A549 (cell line): ENCODE results near the gene C14orf119.

Source experiments
- CEBPB ChIP-seq, 2 experiments: fragments of >200 bp in 1 of 2; sonication (Bioruptor Twin) in 1 of 2; formaldehyde crosslinking in 1 of 2; IDR thresholded peaks; 2 replicates each; pipeline ENCODE4 v1.6.1; 2012 to 2016
- EHMT2 ChIP-seq: fragments of 200-600 bp; sonication (generic); IDR thresholded peaks from 2 replicates; pipeline ENCODE4 v1.6.1; 2016; ENCODE audit warnings: antibody characterized with exemption, low read depth, mild to moderate bottlenecking, moderate library complexity
- EP300 ChIP-seq, 2 experiments: fragments of >200 bp; sonication (Bioruptor Twin); formaldehyde crosslinking; IDR thresholded peaks; 2 replicates in 1 of 2; 3 replicates in 1 of 2; pipeline ENCODE4 v1.6.1; 2016 to 2017
- HEYL ChIP-seq: fragments of 250-450 bp; sonication (Bioruptor Pico); IDR thresholded peaks from 2 replicates; pipeline ENCODE4 v1.8.0; 2021; ENCODE audit warnings: mild to moderate bottlenecking, moderate library complexity
- MAFK ChIP-seq: fragments of 450-650 bp; IDR thresholded peaks from 2 replicates; pipeline ENCODE4 v1.6.1; 2014; ENCODE audit not compliant: partially characterized antibody
- MYC ChIP-seq: IDR thresholded peaks from 2 replicates; pipeline ENCODE4 v1.6.1; 2012; ENCODE audit warnings: mild to moderate bottlenecking, inconsistent platforms, low read length, improper control_type of control experiment, borderline replicate concordance
- NFE2L2 ChIP-seq: fragments of 150-350 bp; conservative IDR thresholded peaks from 2 replicates; pipeline ENCODE4 v1.6.1; 2014; ENCODE audit warnings: low read length
- POLR2A ChIP-seq: IDR thresholded peaks from 2 replicates; pipeline ENCODE4 v1.6.1; 2012; ENCODE audit warnings: mild to moderate bottlenecking, low read length
- POLR2AphosphoS2 ChIP-seq: conservative IDR thresholded peaks from 2 replicates; pipeline ENCODE4 v1.6.1; 2012; ENCODE audit warnings: low read length, improper control_type of control experiment, inconsistent platforms
- RAD21 ChIP-seq, 2 experiments: fragments of >200 bp in 1 of 2; sonication (Bioruptor Twin) in 1 of 2; formaldehyde crosslinking in 1 of 2; IDR thresholded peaks in 1 of 2; conservative IDR thresholded peaks in 1 of 2; 2 replicates in 1 of 2; 3 replicates in 1 of 2; pipeline ENCODE4 v1.6.1; 2012 to 2018; ENCODE audit warnings: inconsistent platforms in 1 of 2
- RCOR1 ChIP-seq: fragments of 150-350 bp; IDR thresholded peaks from 2 replicates; pipeline ENCODE4 v1.6.1; 2014; ENCODE audit warnings: antibody characterized with exemption, low read length, low read depth
- TP53 ChIP-seq: fragments of 250-450 bp; sonication (Bioruptor Pico); IDR thresholded peaks from 2 replicates; pipeline ENCODE4 v1.5.0; 2021; ENCODE audit warnings: mild to moderate bottlenecking, moderate library complexity
- TF ChIP-seq, protein P1 (sequence below): fragments of >200 bp; sonication (Bioruptor Twin); formaldehyde crosslinking; IDR thresholded peaks from 3 replicates; pipeline ENCODE4 v1.5.1; 2016
- TF ChIP-seq, protein P2 (sequence below): fragments of 200-600 bp; sonication (generic); IDR thresholded peaks from 2 replicates; pipeline ENCODE4 v1.6.1; 2016; ENCODE audit warnings: antibody characterized with exemption, mild to moderate bottlenecking, moderate library complexity

DNA sequence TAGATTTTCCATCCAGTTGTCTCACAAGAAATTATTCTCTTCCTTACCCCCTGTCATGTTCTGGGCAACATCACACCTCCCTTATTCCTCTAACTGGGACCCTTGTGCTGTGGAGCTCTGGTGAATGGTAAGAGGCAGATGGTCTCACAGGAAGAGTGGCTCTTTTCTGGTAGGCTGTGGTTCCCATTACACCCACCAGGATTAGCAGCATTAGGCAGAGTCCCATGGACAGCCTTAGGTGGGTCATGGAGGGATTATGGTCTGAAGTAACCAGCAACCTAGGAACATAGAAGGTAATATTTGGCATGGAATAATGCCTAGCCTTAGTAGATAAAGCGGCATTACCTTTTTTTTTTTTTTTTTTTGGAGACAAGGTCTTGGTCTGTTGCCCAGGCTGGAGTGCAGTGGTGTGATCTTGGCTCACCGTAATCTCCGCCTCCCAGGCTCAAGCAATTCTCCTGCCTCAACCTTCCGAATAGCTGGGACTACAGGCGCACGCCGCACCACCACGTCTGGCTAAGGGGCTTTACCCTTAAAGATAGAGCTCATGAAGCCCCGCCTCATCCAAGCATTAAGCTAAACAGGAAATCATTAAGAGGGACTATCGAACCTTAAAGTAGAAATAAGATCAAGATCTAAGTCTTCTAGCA is 4.0 kb downstream of the C14orf119 start:
- TF ChIP-seq MAFK: no peak
- TF ChIP-seq, protein P1, sequence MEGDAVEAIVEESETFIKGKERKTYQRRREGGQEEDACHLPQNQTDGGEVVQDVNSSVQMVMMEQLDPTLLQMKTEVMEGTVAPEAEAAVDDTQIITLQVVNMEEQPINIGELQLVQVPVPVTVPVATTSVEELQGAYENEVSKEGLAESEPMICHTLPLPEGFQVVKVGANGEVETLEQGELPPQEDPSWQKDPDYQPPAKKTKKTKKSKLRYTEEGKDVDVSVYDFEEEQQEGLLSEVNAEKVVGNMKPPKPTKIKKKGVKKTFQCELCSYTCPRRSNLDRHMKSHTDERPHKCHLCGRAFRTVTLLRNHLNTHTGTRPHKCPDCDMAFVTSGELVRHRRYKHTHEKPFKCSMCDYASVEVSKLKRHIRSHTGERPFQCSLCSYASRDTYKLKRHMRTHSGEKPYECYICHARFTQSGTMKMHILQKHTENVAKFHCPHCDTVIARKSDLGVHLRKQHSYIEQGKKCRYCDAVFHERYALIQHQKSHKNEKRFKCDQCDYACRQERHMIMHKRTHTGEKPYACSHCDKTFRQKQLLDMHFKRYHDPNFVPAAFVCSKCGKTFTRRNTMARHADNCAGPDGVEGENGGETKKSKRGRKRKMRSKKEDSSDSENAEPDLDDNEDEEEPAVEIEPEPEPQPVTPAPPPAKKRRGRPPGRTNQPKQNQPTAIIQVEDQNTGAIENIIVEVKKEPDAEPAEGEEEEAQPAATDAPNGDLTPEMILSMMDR: no peak
- TF ChIP-seq RAD21 (conservative IDR thresholded peaks at IDR 0.05 in 1 of 2, IDR thresholded peaks at IDR 0.05 in 1 of 2): no peak
- TF ChIP-seq MYC: no peak
- TF ChIP-seq NFE2L2: no peak
- TF ChIP-seq CEBPB (IDR thresholded peaks at IDR 0.05): no peak
- TF ChIP-seq TP53 (CRISPR knock-in tag): no peak
- TF ChIP-seq POLR2A: no peak
- no peak for TF ChIP-seq HEYL (CRISPR knock-in tag)
- TF ChIP-seq EP300 (IDR thresholded peaks at IDR 0.05): no peak
- TF ChIP-seq EHMT2: no peak
- no peak for TF ChIP-seq RCOR1
- TF ChIP-seq, protein P2, sequence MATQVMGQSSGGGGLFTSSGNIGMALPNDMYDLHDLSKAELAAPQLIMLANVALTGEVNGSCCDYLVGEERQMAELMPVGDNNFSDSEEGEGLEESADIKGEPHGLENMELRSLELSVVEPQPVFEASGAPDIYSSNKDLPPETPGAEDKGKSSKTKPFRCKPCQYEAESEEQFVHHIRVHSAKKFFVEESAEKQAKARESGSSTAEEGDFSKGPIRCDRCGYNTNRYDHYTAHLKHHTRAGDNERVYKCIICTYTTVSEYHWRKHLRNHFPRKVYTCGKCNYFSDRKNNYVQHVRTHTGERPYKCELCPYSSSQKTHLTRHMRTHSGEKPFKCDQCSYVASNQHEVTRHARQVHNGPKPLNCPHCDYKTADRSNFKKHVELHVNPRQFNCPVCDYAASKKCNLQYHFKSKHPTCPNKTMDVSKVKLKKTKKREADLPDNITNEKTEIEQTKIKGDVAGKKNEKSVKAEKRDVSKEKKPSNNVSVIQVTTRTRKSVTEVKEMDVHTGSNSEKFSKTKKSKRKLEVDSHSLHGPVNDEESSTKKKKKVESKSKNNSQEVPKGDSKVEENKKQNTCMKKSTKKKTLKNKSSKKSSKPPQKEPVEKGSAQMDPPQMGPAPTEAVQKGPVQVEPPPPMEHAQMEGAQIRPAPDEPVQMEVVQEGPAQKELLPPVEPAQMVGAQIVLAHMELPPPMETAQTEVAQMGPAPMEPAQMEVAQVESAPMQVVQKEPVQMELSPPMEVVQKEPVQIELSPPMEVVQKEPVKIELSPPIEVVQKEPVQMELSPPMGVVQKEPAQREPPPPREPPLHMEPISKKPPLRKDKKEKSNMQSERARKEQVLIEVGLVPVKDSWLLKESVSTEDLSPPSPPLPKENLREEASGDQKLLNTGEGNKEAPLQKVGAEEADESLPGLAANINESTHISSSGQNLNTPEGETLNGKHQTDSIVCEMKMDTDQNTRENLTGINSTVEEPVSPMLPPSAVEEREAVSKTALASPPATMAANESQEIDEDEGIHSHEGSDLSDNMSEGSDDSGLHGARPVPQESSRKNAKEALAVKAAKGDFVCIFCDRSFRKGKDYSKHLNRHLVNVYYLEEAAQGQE: no peak
- TF ChIP-seq POLR2AphosphoS2: no peak
